Adrenal gland (tissue), 5 donors: Measurements from ENCODE around the gene NAIP.

Experiments
- POLR2A ChIP-seq, 2 donors: fragments of 450-650 bp; IDR thresholded peaks; one replicate each; pipeline ENCODE4 v1.6.1; 2017; ENCODE audit warnings: antibody characterized with exemption in 2 of 2, mild to moderate bottlenecking in 2 of 2, moderate library complexity in 1 of 2
- TF ChIP-seq, protein P1 (sequence below), 6 experiments: fragments of 450-650 bp in 4 of 6; fragments of 200-600 bp in 2 of 6; sonication (generic) in 1 of 6; IDR thresholded peaks; 1 replicate in 5 of 6; 2 replicates in 1 of 6; pipeline versions ENCODE4 v1.5.1 to v1.8.0; 2016 to 2021; ENCODE audit warnings: antibody characterized with exemption in 6 of 6, mild to moderate bottlenecking in 2 of 6, moderate library complexity in 1 of 6
- donor health status: DM: no; HTN: no; CAD: no.

DNA sequence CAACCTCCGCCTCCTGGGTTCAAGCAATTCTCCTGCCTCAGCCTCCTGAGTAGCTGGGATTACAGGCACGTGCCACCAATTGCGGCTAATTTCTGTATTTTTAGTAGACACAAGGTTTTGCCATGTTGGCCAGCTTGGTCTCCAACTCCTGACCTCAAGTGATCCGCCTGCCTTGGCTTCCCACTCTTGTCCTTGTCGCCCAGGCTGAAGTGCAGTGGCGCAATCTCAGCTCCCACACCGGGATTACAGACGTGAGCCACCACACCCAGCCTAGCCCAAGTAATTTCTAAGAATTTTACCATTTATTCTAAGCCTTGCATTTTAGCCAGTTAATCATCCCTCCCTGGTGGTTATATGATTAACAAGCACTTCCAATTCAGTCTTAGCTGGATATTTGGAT lies 11.0 kb downstream of the NAIP start:
- TF ChIP-seq, protein P1, sequence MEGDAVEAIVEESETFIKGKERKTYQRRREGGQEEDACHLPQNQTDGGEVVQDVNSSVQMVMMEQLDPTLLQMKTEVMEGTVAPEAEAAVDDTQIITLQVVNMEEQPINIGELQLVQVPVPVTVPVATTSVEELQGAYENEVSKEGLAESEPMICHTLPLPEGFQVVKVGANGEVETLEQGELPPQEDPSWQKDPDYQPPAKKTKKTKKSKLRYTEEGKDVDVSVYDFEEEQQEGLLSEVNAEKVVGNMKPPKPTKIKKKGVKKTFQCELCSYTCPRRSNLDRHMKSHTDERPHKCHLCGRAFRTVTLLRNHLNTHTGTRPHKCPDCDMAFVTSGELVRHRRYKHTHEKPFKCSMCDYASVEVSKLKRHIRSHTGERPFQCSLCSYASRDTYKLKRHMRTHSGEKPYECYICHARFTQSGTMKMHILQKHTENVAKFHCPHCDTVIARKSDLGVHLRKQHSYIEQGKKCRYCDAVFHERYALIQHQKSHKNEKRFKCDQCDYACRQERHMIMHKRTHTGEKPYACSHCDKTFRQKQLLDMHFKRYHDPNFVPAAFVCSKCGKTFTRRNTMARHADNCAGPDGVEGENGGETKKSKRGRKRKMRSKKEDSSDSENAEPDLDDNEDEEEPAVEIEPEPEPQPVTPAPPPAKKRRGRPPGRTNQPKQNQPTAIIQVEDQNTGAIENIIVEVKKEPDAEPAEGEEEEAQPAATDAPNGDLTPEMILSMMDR (IDR thresholded peaks at IDR 0.05): no peak
- TF ChIP-seq POLR2A (IDR thresholded peaks at IDR 0.05): no peak
